Stimulated activated naive CD8-positive, alpha-beta T cell treated with anti-CD3 and anti-CD28 coated beads, Interleukin-15, amount 100 ng/mL, for 72 hours (primary cell): ENCODE measurements around the gene SAT2.
A peak's percentile ranks its signal among the peaks of the same experiment; 100 is the strongest.

Source experiments
- ATAC-seq: fragments of 150-1000 bp; cut with Tn5 transposase; 2 replicates; pipeline ENCODE4 v1.10.0; 2021; ENCODE audit warnings: mild to moderate bottlenecking, moderate library complexity
- DNase-seq, 2 donors: peaks; one replicate each; pipeline ENCODE4 v3.0.0; 2021 to 2022
- H3K27ac Mint-ChIP-seq, 2 donors: one replicate each; pipeline ENCODE4 v1.8.0; 2022; ENCODE audit warnings: mild to moderate bottlenecking in 2 of 2, mixed read lengths in 2 of 2, moderate library complexity in 2 of 2
- H3K27me3 Mint-ChIP-seq: one replicate; pipeline ENCODE4 v1.8.0; 2022; ENCODE audit warnings: mixed read lengths
- H3K4me1 Mint-ChIP-seq: one replicate; pipeline ENCODE4 v1.8.0; 2022; ENCODE audit warnings: mild to moderate bottlenecking, mixed read lengths
- H3K4me3 Mint-ChIP-seq, 2 donors: one replicate each; pipeline ENCODE4 v1.8.0; 2022; ENCODE audit warnings: mild to moderate bottlenecking in 2 of 2, mixed read lengths in 2 of 2, moderate library complexity in 1 of 2
- H3K9me3 Mint-ChIP-seq, 2 donors: one replicate each; pipeline ENCODE4 v1.8.0; 2022; ENCODE audit warnings: mixed read lengths in 2 of 2

Gene SAT2

GRCh38 chr17:7576432-7576937, 51.1 kb downstream of the SAT2 start:
- H3K4me3 Mint-ChIP-seq: peak overlapping the region; percentile 23 to 48
- no peaks in the 10 kb centered on the region for H3K27me3 Mint-ChIP-seq
- peaks cover 97% of the 10 kb centered on the region for H3K4me1 Mint-ChIP-seq
- ATAC-seq: no peak
- DNase-seq: no peak
- peak overlapping the region in 1 of 2 donors; percentile 89 for H3K27ac Mint-ChIP-seq
- H3K9me3 Mint-ChIP-seq: no peaks in the 10 kb centered on the region
